Uterus (tissue), 4 donors: ENCODE measurements around the gene MLLT10. TPM values are rescaled to one million over a fixed set of nuclear protein-coding genes. Genes with fewer than 3 reads are reported as not detected.

Experiments used
- DNase-seq, 2 donors: peaks; one replicate each; pipeline ENCODE4 v3.0.0-alpha.2; 2019 to 2020
- H3K27ac ChIP-seq, 2 donors: fragments of 200-600 bp; sonication (generic); 1 replicate in 1 of 2; 2 replicates in 1 of 2; pipeline ENCODE4 v1.5.1; 2016 to 2018
- H3K27me3 ChIP-seq, 2 donors: fragments of 200-600 bp; sonication (generic); one replicate each; pipeline ENCODE4 v1.5.1; 2018 to 2019; ENCODE audit warnings: control low read depth in 1 of 2
- H3K36me3 ChIP-seq, 2 donors: fragments of 200-600 bp; sonication (generic); one replicate each; pipeline ENCODE4 v1.5.1; 2019; ENCODE audit warnings: control low read depth in 1 of 2
- H3K4me1 ChIP-seq, 2 donors: fragments of 200-600 bp; sonication (generic); one replicate each; pipeline ENCODE4 v1.5.1; 2018 to 2019; ENCODE audit warnings: control low read depth in 1 of 2
- H3K4me3 ChIP-seq, 2 donors: fragments of 200-600 bp; sonication (generic); 1 replicate in 1 of 2; 2 replicates in 1 of 2; pipeline ENCODE4 v1.5.1; 2018 to 2019; ENCODE audit warnings: mild to moderate bottlenecking in 1 of 2
- H3K9me3 ChIP-seq, 2 donors: fragments of 200-600 bp; sonication (generic); one replicate each; pipeline ENCODE4 v1.5.1; 2019; ENCODE audit warnings: control low read depth in 1 of 2
- CTCF ChIP-seq, 4 experiments: fragments of 200-600 bp in 2 of 4; fragments of 450-650 bp in 2 of 4; sonication (generic) in 2 of 4; IDR thresholded peaks; one replicate each; pipeline ENCODE4 v1.5.1; 2016 to 2019; ENCODE audit warnings: antibody characterized with exemption in 4 of 4, mild to moderate bottlenecking in 2 of 4, moderate library complexity in 1 of 4
- POLR2A ChIP-seq, 2 donors: fragments of 450-650 bp; IDR thresholded peaks; one replicate each; pipeline ENCODE4 v1.6.1; 2016; ENCODE audit warnings: antibody characterized with exemption in 2 of 2, mild to moderate bottlenecking in 1 of 2, moderate library complexity in 1 of 2
- intact Hi-C: fragments of 100-400 bp; cut with DNase I; formaldehyde crosslinking; loops from one replicate; pipeline ENCODE4 v1.15.1; 2023; ENCODE audit warnings: low total_unique reads
- total RNA-seq, 4 donors: library from RNA; depleted of rRNA in 3 of 4; stranded (reverse); fragments of >200 nt in 3 of 4; gene quantifications; one replicate each; pipeline versions ENCODE4 v1.1.0 to v1.2.4, GENCODE V29; 2014 to 2023
- donor health status: DM: yes; HTN: yes; CAD: no.

MLLT10 gene
- total RNA-seq, 4 donors from 2014 or later, result 34.1 to 71.2 (median 59.8) TPM

GRCh38 chr10:21724687-21725367 lies 190.8 kb downstream of the MLLT10 start:
- Histone ChIP-seq H3K4me1 (peaks cover 0 to 8% of the 10 kb centered on the region in 2 donors), H3K27ac (peak overlapping the region; percentile 48 to 77), H3K36me3 (no peaks in the 10 kb centered on the region), H3K9me3 (no peaks in the 10 kb centered on the region), H3K4me3 (no peak overlapping the region), H3K27me3 (no peaks in the 10 kb centered on the region)
- DNase-seq, result peak; percentile 88 to 97
- intact Hi-C loops, result no loop called here
- TF ChIP-seq CTCF (IDR thresholded peaks at IDR 0.05) (no peak), POLR2A (IDR thresholded peaks at IDR 0.05) (no peak)

- intact Hi-C loops, result no loop called here
- no peak for TF ChIP-seq CTCF (IDR thresholded peaks at IDR 0.05)
- no peak for TF ChIP-seq POLR2A (IDR thresholded peaks at IDR 0.05)
These were observed 192.7 kb downstream of the MLLT10 start for GRCh38 chr10:21726601-21727225.

GRCh38 chr10:21727452-21728168 lies 193.6 kb downstream of the MLLT10 start:
- intact Hi-C loops, result no loop called here
- Histone ChIP-seq H3K9me3 (no peaks in the 10 kb centered on the region), H3K4me1 (peaks cover 0 to 8% of the 10 kb centered on the region in 2 donors), H3K27ac (no peak overlapping the region), H3K4me3 (no peak overlapping the region), H3K27me3 (no peaks in the 10 kb centered on the region), H3K36me3 (no peaks in the 10 kb centered on the region)
- TF ChIP-seq CTCF (IDR thresholded peaks at IDR 0.05) (no peak), POLR2A (IDR thresholded peaks at IDR 0.05) (no peak)
- no peak for DNase-seq

More at GRCh38 chr10:21726601-21727225, 192.7 kb downstream of the MLLT10 start:
- Histone ChIP-seq H3K4me3 (no peak overlapping the region), H3K27ac (no peak overlapping the region), H3K4me1 (peaks cover 0 to 8% of the 10 kb centered on the region in 2 donors), H3K27me3 (no peaks in the 10 kb centered on the region), H3K9me3 (no peaks in the 10 kb centered on the region), H3K36me3 (no peaks in the 10 kb centered on the region)
- no peak for DNase-seq

- Histone ChIP-seq H3K27me3 (no peaks in the 10 kb centered on the region), H3K9me3 (no peaks in the 10 kb centered on the region), H3K4me1 (peaks cover 0 to 8% of the 10 kb centered on the region in 2 donors), H3K27ac (no peak overlapping the region), H3K36me3 (no peaks in the 10 kb centered on the region), H3K4me3 (no peak overlapping the region)
- intact Hi-C loops, result no loop called here
- DNase-seq, result no peak
- no peak for TF ChIP-seq CTCF (IDR thresholded peaks at IDR 0.05)
- TF ChIP-seq POLR2A (IDR thresholded peaks at IDR 0.05), result no peak
These were observed 194.6 kb downstream of the MLLT10 start for GRCh38 chr10:21728618-21729017.
